ENCODE data around the gene TMX4.
"Not testable (repeated sequence)": the region's sequence is repeated elsewhere in the genome, so short reads cannot be mapped to it uniquely, and the experiment has no call there.

Gene TMX4

GRCh38 chr20:8033151-8033841, 13.7 kb upstream of the TMX4 start:
- Mint-ChIP-seq H3K4me1 (no peaks in the 10 kb centered on the region), H3K36me3 (no peaks in the 10 kb centered on the region), H3K4me3 (no peak overlapping the region), H3K27ac (no peak overlapping the region), H3K27me3 (no peaks in the 10 kb centered on the region), H3K9me3 (no peaks in the 10 kb centered on the region)
- ATAC-seq = no peak

GRCh38 chr20:8032499-8032898, 12.9 kb upstream of the TMX4 start:
- H3K27ac Mint-ChIP-seq = no peak overlapping the region
- ATAC-seq = no peak

GRCh38 chr20:8031539-8031938, 12.0 kb upstream of the TMX4 start:
- not testable (repeated sequence) for H3K27ac Mint-ChIP-seq, H3K4me3 Mint-ChIP-seq, H3K27me3 Mint-ChIP-seq, H3K36me3 Mint-ChIP-seq, ATAC-seq, H3K9me3 Mint-ChIP-seq, H3K4me1 Mint-ChIP-seq

More at GRCh38 chr20:8032499-8032898, 12.9 kb upstream of the TMX4 start:
- Mint-ChIP-seq H3K4me1 (no peaks in the 10 kb centered on the region), H3K9me3 (no peaks in the 10 kb centered on the region), H3K36me3 (no peaks in the 10 kb centered on the region), H3K27me3 (no peaks in the 10 kb centered on the region), H3K4me3 (no peak overlapping the region)

- H3K9me3 Mint-ChIP-seq = no peaks in the 10 kb centered on the region
- no peaks in the 10 kb centered on the region for H3K27me3 Mint-ChIP-seq
- no peak overlapping the region for H3K27ac Mint-ChIP-seq
- H3K36me3 Mint-ChIP-seq = no peaks in the 10 kb centered on the region
- ATAC-seq = no peak
- peaks cover 8% of the 10 kb centered on the region for H3K4me1 Mint-ChIP-seq
- no peak overlapping the region for H3K4me3 Mint-ChIP-seq
These were observed 2.1 kb upstream of the TMX4 start for GRCh38 chr20:8021541-8022269.

- H3K36me3 Mint-ChIP-seq = no peaks in the 10 kb centered on the region
- ATAC-seq = peak; percentile 58
These were observed 936 bp upstream of the TMX4 start for GRCh38 chr20:8020314-8021079.

GRCh38 chr20:8019998-8020247, 362 bp upstream of the TMX4 start:
- Mint-ChIP-seq H3K4me1 (peaks cover 18% of the 10 kb centered on the region), H3K36me3 (no peaks in the 10 kb centered on the region), H3K27ac (no peak overlapping the region), H3K4me3 (no peak overlapping the region), H3K27me3 (no peaks in the 10 kb centered on the region), H3K9me3 (no peaks in the 10 kb centered on the region)
- ATAC-seq = no peak

More at GRCh38 chr20:8020314-8021079, 936 bp upstream of the TMX4 start:
- Mint-ChIP-seq H3K4me3 (no peak overlapping the region), H3K27me3 (no peaks in the 10 kb centered on the region), H3K9me3 (no peaks in the 10 kb centered on the region), H3K4me1 (peaks cover 12% of the 10 kb centered on the region), H3K27ac (no peak overlapping the region)

- ATAC-seq = peak; percentile 85
- no peak overlapping the region for H3K4me3 Mint-ChIP-seq
These were observed 659 bp downstream of the TMX4 start for GRCh38 chr20:8018958-8019245.

GRCh38 chr20:8012724-8013123, 6.8 kb downstream of the TMX4 start:
- Mint-ChIP-seq H3K4me1 (peaks cover 27% of the 10 kb centered on the region), H3K9me3 (no peaks in the 10 kb centered on the region), H3K4me3 (no peak overlapping the region), H3K36me3 (peaks cover 2% of the 10 kb centered on the region), H3K27ac (no peak overlapping the region), H3K27me3 (no peaks in the 10 kb centered on the region)
- no peak for ATAC-seq

More at GRCh38 chr20:8018958-8019245, 659 bp downstream of the TMX4 start:
- no peaks in the 10 kb centered on the region for H3K9me3 Mint-ChIP-seq
- no peaks in the 10 kb centered on the region for H3K27me3 Mint-ChIP-seq
- H3K36me3 Mint-ChIP-seq = no peaks in the 10 kb centered on the region
- no peak overlapping the region for H3K27ac Mint-ChIP-seq
- H3K4me1 Mint-ChIP-seq = peaks cover 28% of the 10 kb centered on the region

GRCh38 chr20:8008733-8009132, 10.8 kb downstream of the TMX4 start:
- Mint-ChIP-seq H3K27ac (no peak overlapping the region), H3K9me3 (no peaks in the 10 kb centered on the region), H3K4me3 (no peak overlapping the region), H3K27me3 (no peaks in the 10 kb centered on the region), H3K36me3 (peaks cover 33% of the 10 kb centered on the region), H3K4me1 (peaks cover 10% of the 10 kb centered on the region)
- no peak for ATAC-seq

- peak overlapping the region; percentile 14 for H3K27ac Mint-ChIP-seq
- no peaks in the 10 kb centered on the region for H3K9me3 Mint-ChIP-seq
- H3K36me3 Mint-ChIP-seq = peaks cover 33% of the 10 kb centered on the region
- peaks cover 9% of the 10 kb centered on the region for H3K4me1 Mint-ChIP-seq
- ATAC-seq = no peak
- no peak overlapping the region for H3K4me3 Mint-ChIP-seq
- H3K27me3 Mint-ChIP-seq = no peaks in the 10 kb centered on the region
These were observed 12.1 kb downstream of the TMX4 start for GRCh38 chr20:8007490-8007889.

GRCh38 chr20:8005575-8006366, 13.8 kb downstream of the TMX4 start:
- Mint-ChIP-seq H3K4me1 (peaks cover 9% of the 10 kb centered on the region), H3K4me3 (no peak overlapping the region), H3K27ac (no peak overlapping the region), H3K36me3 (peaks cover 38% of the 10 kb centered on the region), H3K9me3 (no peaks in the 10 kb centered on the region), H3K27me3 (no peaks in the 10 kb centered on the region)
- no peak for ATAC-seq

GRCh38 chr20:8005033-8005432, 14.5 kb downstream of the TMX4 start:
- H3K27ac Mint-ChIP-seq = no peak overlapping the region

GRCh38 chr20:8002056-8002455, 17.5 kb downstream of the TMX4 start:
- H3K27ac Mint-ChIP-seq = no peak overlapping the region
- no peak for ATAC-seq
- no peaks in the 10 kb centered on the region for H3K9me3 Mint-ChIP-seq
- peaks cover 37% of the 10 kb centered on the region for H3K36me3 Mint-ChIP-seq
- H3K27me3 Mint-ChIP-seq = no peaks in the 10 kb centered on the region
- H3K4me3 Mint-ChIP-seq = no peak overlapping the region
- H3K4me1 Mint-ChIP-seq = no peaks in the 10 kb centered on the region

More at GRCh38 chr20:8005033-8005432, 14.5 kb downstream of the TMX4 start:
- Mint-ChIP-seq H3K9me3 (no peaks in the 10 kb centered on the region), H3K4me1 (peaks cover 9% of the 10 kb centered on the region), H3K4me3 (no peak overlapping the region), H3K36me3 (peaks cover 46% of the 10 kb centered on the region), H3K27me3 (no peaks in the 10 kb centered on the region)
- no peak for ATAC-seq

- ATAC-seq = no peak
These were observed 18.8 kb downstream of the TMX4 start for GRCh38 chr20:8000796-8001195.

GRCh38 chr20:7996898-7997297, 22.7 kb downstream of the TMX4 start:
- Mint-ChIP-seq H3K4me1 (no peaks in the 10 kb centered on the region), H3K27me3 (no peaks in the 10 kb centered on the region), H3K9me3 (peaks cover 11% of the 10 kb centered on the region), H3K4me3 (no peak overlapping the region), H3K27ac (no peak overlapping the region), H3K36me3 (peaks cover 37% of the 10 kb centered on the region)
- no peak for ATAC-seq

More at GRCh38 chr20:8000796-8001195, 18.8 kb downstream of the TMX4 start:
- Mint-ChIP-seq H3K4me3 (no peak overlapping the region), H3K27me3 (no peaks in the 10 kb centered on the region), H3K4me1 (no peaks in the 10 kb centered on the region), H3K36me3 (peaks cover 27% of the 10 kb centered on the region), H3K9me3 (no peaks in the 10 kb centered on the region), H3K27ac (no peak overlapping the region)
